Tibial nerve (tissue), 4 donors: Measurements from ENCODE around the gene DGLUCY. TPM values are rescaled to one million over a fixed set of nuclear protein-coding genes. Genes with fewer than 3 reads are reported as not detected.

Source experiments
- DNase-seq, 2 donors: peaks; one replicate each; pipeline ENCODE4 v3.0.0-alpha.2; 2019; ENCODE audit warnings: low spot score in 2 of 2
- H3K27ac ChIP-seq, 4 donors: fragments of 200-600 bp; sonication (generic) in 3 of 4; one replicate each; pipeline ENCODE4 v1.5.1; 2017 to 2019; ENCODE audit warnings: mild to moderate bottlenecking in 1 of 4
- H3K27me3 ChIP-seq, 2 donors: fragments of 200-600 bp; sonication (generic) in 1 of 2; one replicate each; pipeline versions ENCODE4 v1.5.1 to v1.6.0; 2017 to 2019
- H3K36me3 ChIP-seq, 3 donors: fragments of 200-600 bp; sonication (generic); one replicate each; pipeline ENCODE4 v1.5.1; 2018 to 2019
- H3K4me1 ChIP-seq, 4 donors: fragments of 200-600 bp; sonication (generic) in 3 of 4; one replicate each; pipeline ENCODE4 v1.5.1; 2017 to 2019
- H3K4me3 ChIP-seq, 4 donors: fragments of 200-600 bp; sonication (generic) in 3 of 4; one replicate each; pipeline ENCODE4 v1.5.1; 2017 to 2019; ENCODE audit warnings: mild to moderate bottlenecking in 1 of 4, moderate library complexity in 1 of 4
- H3K9me3 ChIP-seq, 4 donors: fragments of 200-600 bp; sonication (generic) in 3 of 4; one replicate each; pipeline ENCODE4 v1.5.1; 2017 to 2019
- CTCF ChIP-seq, 5 experiments: fragments of 200-600 bp in 3 of 5; fragments of 450-650 bp in 2 of 5; sonication (generic) in 3 of 5; IDR thresholded peaks; one replicate each; pipeline ENCODE4 v1.5.1; 2016 to 2019; ENCODE audit warnings: antibody characterized with exemption in 5 of 5, mild to moderate bottlenecking in 3 of 5, moderate library complexity in 2 of 5
- EP300 ChIP-seq, 2 donors: sonication (generic); formaldehyde crosslinking; IDR thresholded peaks; one replicate each; pipeline ENCODE4 v1.6.1; 2017; ENCODE audit warnings: antibody characterized with exemption in 2 of 2, mild to moderate bottlenecking in 1 of 2
- POLR2A ChIP-seq, 2 donors: fragments of 450-650 bp; IDR thresholded peaks; one replicate each; pipeline ENCODE4 v1.6.1; 2017; ENCODE audit warnings: antibody characterized with exemption in 2 of 2, mild to moderate bottlenecking in 2 of 2, moderate library complexity in 2 of 2
- WGBS, 2 donors: methylation state at CpG; one replicate each; pipeline ENCODE4 v1.1.5; 2018; 5-methylcytosine and 5-hydroxymethylcytosine counted together
- total RNA-seq, 4 donors: library from RNA; depleted of rRNA; stranded (reverse); fragments of >200 nt; gene quantifications; one replicate each; pipeline ENCODE4 v1.1.0, GENCODE V29; 2016

Gene DGLUCY
- total RNA-seq, 4 donors from 2014 or later = 41.6 to 55.5 (median 46.5) TPM

DNA sequence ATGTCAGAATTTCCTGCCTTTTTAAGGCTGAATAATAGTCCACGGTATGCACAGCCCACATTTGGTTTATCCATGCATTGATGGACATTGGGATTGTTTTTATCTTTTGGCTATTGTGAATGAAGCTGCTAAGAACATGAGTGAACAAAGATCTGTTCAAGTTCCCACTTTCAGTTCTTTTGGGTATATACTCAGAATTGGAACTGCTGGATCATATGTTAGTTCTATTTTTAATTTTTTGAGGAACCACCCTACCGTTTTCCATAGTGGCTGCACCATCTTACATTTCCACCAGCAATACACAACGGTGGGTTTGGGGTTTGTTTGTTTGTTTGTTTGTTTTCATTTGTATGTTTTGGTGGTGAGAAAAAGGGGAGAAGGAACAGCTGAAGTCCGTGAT lies 124.2 kb downstream of the DGLUCY start:
- TF ChIP-seq POLR2A (IDR thresholded peaks at IDR 0.05) (no peak), EP300 (IDR thresholded peaks at IDR 0.05) (no peak), CTCF (IDR thresholded peaks at IDR 0.05) (no peak)
- Histone ChIP-seq H3K36me3 (no peaks in the 10 kb centered on the region), H3K4me3 (no peak overlapping the region), H3K9me3 (peaks cover 0 to 31% (median 0%) of the 10 kb centered on the region in 4 donors), H3K27ac (no peak overlapping the region), H3K4me1 (peaks cover 0 to 8% (median 0%) of the 10 kb centered on the region in 4 donors), H3K27me3 (no peaks in the 10 kb centered on the region)
- 71 to 74% methylated on average over 4 of the region's 4 CpGs for WGBS, 2 donors
- no peak for DNase-seq

- no peak for TF ChIP-seq CTCF (IDR thresholded peaks at IDR 0.05)
- TF ChIP-seq EP300 (IDR thresholded peaks at IDR 0.05) = no peak
- no peak for TF ChIP-seq POLR2A (IDR thresholded peaks at IDR 0.05)
- peaks cover 0 to 25% (median 0%) of the 10 kb centered on the region in 4 donors for H3K9me3 ChIP-seq
- no peak for DNase-seq
- 74 to 82% methylated on average over 8 of the region's 8 CpGs for WGBS, 2 donors
- H3K27me3 ChIP-seq = no peaks in the 10 kb centered on the region
- no peak overlapping the region for H3K4me3 ChIP-seq
- no peak overlapping the region for H3K27ac ChIP-seq
- H3K4me1 ChIP-seq = peaks cover 0 to 14% (median 0%) of the 10 kb centered on the region in 4 donors
- H3K36me3 ChIP-seq = no peaks in the 10 kb centered on the region
Measured at GRCh38 chr14:91238661-91239060, 124.8 kb downstream of the DGLUCY start.

GRCh38 chr14:91241863-91242262 lies 128.0 kb downstream of the DGLUCY start:
- Histone ChIP-seq H3K4me1 (peaks cover 0 to 26% (median 5%) of the 10 kb centered on the region in 4 donors), H3K36me3 (no peaks in the 10 kb centered on the region), H3K4me3 (peak overlapping the region in 1 of 4 donors; percentile 9), H3K9me3 (peaks cover 0 to 19% (median 0%) of the 10 kb centered on the region in 4 donors), H3K27me3 (no peaks in the 10 kb centered on the region), H3K27ac (peak overlapping the region in 1 of 4 donors; percentile 7)
- TF ChIP-seq POLR2A (IDR thresholded peaks at IDR 0.05) = no peak
- TF ChIP-seq EP300 (IDR thresholded peaks at IDR 0.05) = no peak
- TF ChIP-seq CTCF (IDR thresholded peaks at IDR 0.05) = no peak
- DNase-seq = no peak
- 72 to 75% methylated on average over 7 of the region's 7 CpGs for WGBS, 2 donors

GRCh38 chr14:91242635-91243034 lies 128.8 kb downstream of the DGLUCY start:
- WGBS, 2 donors = 87 to 89% methylated on average over 4 of the region's 4 CpGs
- no peak for DNase-seq
- Histone ChIP-seq H3K27me3 (no peaks in the 10 kb centered on the region), H3K4me1 (peaks cover 0 to 26% (median 5%) of the 10 kb centered on the region in 4 donors), H3K9me3 (peaks cover 0 to 25% (median 0%) of the 10 kb centered on the region in 4 donors), H3K36me3 (no peaks in the 10 kb centered on the region), H3K27ac (peak overlapping the region in 2 of 4 donors; percentile 11 to 41), H3K4me3 (no peak overlapping the region)
- no peak for TF ChIP-seq POLR2A (IDR thresholded peaks at IDR 0.05)
- TF ChIP-seq EP300 (IDR thresholded peaks at IDR 0.05) = no peak
- no peak for TF ChIP-seq CTCF (IDR thresholded peaks at IDR 0.05)

- no peak for DNase-seq
- no peak overlapping the region for H3K4me3 ChIP-seq
- peaks cover 0 to 25% (median 0%) of the 10 kb centered on the region in 4 donors for H3K9me3 ChIP-seq
- no peaks in the 10 kb centered on the region for H3K36me3 ChIP-seq
- peak overlapping the region in 2 of 4 donors; percentile 11 to 41 for H3K27ac ChIP-seq
- no peaks in the 10 kb centered on the region for H3K27me3 ChIP-seq
- WGBS, 2 donors = 70 to 82% methylated on average over 6 of the region's 6 CpGs
- no peak for TF ChIP-seq EP300 (IDR thresholded peaks at IDR 0.05)
- TF ChIP-seq CTCF (IDR thresholded peaks at IDR 0.05) = no peak
- no peak for TF ChIP-seq POLR2A (IDR thresholded peaks at IDR 0.05)
- peaks cover 0 to 26% (median 5%) of the 10 kb centered on the region in 4 donors for H3K4me1 ChIP-seq
Measured at GRCh38 chr14:91243074-91243471, 129.2 kb downstream of the DGLUCY start.
